ENCODE results near the gene ATP8A2. TPM values are rescaled to one million over a fixed set of nuclear protein-coding genes. Genes with fewer than 3 reads are reported as not detected.

Gene ATP8A2
- total RNA-seq, 4 donors from 2014 or later: 0.16 to 0.54 (median 0.26) TPM

GRCh38 chr13:25932365-25932764 lies 560.6 kb downstream of the ATP8A2 start:
- H3K27ac ChIP-seq: no peak overlapping the region
- no peaks in the 10 kb centered on the region for H3K4me1 ChIP-seq
- ATAC-seq: no peak
- H3K9me3 ChIP-seq: no peaks in the 10 kb centered on the region
- peaks cover 22% of the 10 kb centered on the region for H3K27me3 ChIP-seq
- no peak for TF ChIP-seq EP300 (IDR thresholded peaks at IDR 0.05)
- no peak for TF ChIP-seq POLR2AphosphoS5 (IDR thresholded peaks at IDR 0.05)
- TF ChIP-seq CTCF (IDR thresholded peaks at IDR 0.05): no peak
- no peak for TF ChIP-seq POLR2A (IDR thresholded peaks at IDR 0.05)
- no peaks in the 10 kb centered on the region for H3K36me3 ChIP-seq
- 86 to 90% methylated on average over 1 of the region's 1 CpG for WGBS, 2 donors (ENCODE audit: low coverage in 1 of 2)
- no peak overlapping the region for H3K4me3 ChIP-seq

- Histone ChIP-seq H3K4me3 (no peak overlapping the region), H3K27me3 (peaks cover 22% of the 10 kb centered on the region), H3K4me1 (no peaks in the 10 kb centered on the region), H3K36me3 (no peaks in the 10 kb centered on the region), H3K27ac (no peak overlapping the region), H3K9me3 (no peaks in the 10 kb centered on the region)
- TF ChIP-seq POLR2AphosphoS5 (IDR thresholded peaks at IDR 0.05) (no peak), EP300 (IDR thresholded peaks at IDR 0.05) (no peak), POLR2A (IDR thresholded peaks at IDR 0.05) (no peak), CTCF (IDR thresholded peaks at IDR 0.05) (no peak)
- ATAC-seq: no peak
- 87 to 100% methylated on average over 1 to 4 of the region's 4 CpGs for WGBS, 2 donors (ENCODE audit: low coverage in 1 of 2)
Measured at GRCh38 chr13:25933520-25933919, 561.7 kb downstream of the ATP8A2 start.

- WGBS, 2 donors (ENCODE audit: low coverage in 1 of 2): 93 to 97% methylated on average over 4 to 5 of the region's 6 CpGs
- no peaks in the 10 kb centered on the region for H3K4me1 ChIP-seq
Measured at GRCh38 chr13:25934127-25934526, 562.4 kb downstream of the ATP8A2 start.

GRCh38 chr13:25939961-25940687 lies 568.4 kb downstream of the ATP8A2 start:
- 85 to 87% methylated on average over 10 to 18 of the region's 24 CpGs for WGBS, 2 donors (ENCODE audit: low coverage in 1 of 2)
- Histone ChIP-seq H3K27me3 (no peaks in the 10 kb centered on the region), H3K9me3 (no peaks in the 10 kb centered on the region), H3K4me1 (no peaks in the 10 kb centered on the region), H3K4me3 (no peak overlapping the region), H3K36me3 (no peaks in the 10 kb centered on the region), H3K27ac (no peak overlapping the region)
- no peak for ATAC-seq
- TF ChIP-seq CTCF (IDR thresholded peaks at IDR 0.05) (no peak), EP300 (IDR thresholded peaks at IDR 0.05) (no peak), POLR2A (IDR thresholded peaks at IDR 0.05) (no peak), POLR2AphosphoS5 (IDR thresholded peaks at IDR 0.05) (no peak)

More at GRCh38 chr13:25934127-25934526, 562.4 kb downstream of the ATP8A2 start:
- ATAC-seq: no peak
- Histone ChIP-seq H3K27ac (no peak overlapping the region), H3K27me3 (peaks cover 18% of the 10 kb centered on the region), H3K4me3 (no peak overlapping the region), H3K9me3 (no peaks in the 10 kb centered on the region), H3K36me3 (no peaks in the 10 kb centered on the region)
- TF ChIP-seq EP300 (IDR thresholded peaks at IDR 0.05): no peak
- TF ChIP-seq POLR2AphosphoS5 (IDR thresholded peaks at IDR 0.05): no peak
- TF ChIP-seq POLR2A (IDR thresholded peaks at IDR 0.05): no peak
- TF ChIP-seq CTCF (IDR thresholded peaks at IDR 0.05): no peak

GRCh38 chr13:25943081-25943480 lies 571.3 kb downstream of the ATP8A2 start:
- TF ChIP-seq POLR2AphosphoS5 (IDR thresholded peaks at IDR 0.05) (no peak), EP300 (IDR thresholded peaks at IDR 0.05) (no peak), CTCF (IDR thresholded peaks at IDR 0.05) (no peak), POLR2A (IDR thresholded peaks at IDR 0.05) (no peak)
- H3K36me3 ChIP-seq: no peaks in the 10 kb centered on the region
- no peak for ATAC-seq
- H3K27ac ChIP-seq: no peak overlapping the region
- WGBS, 2 donors (ENCODE audit: low coverage in 1 of 2): 33 to 76% methylated on average over 3 to 4 of the region's 5 CpGs
- H3K4me1 ChIP-seq: peaks cover 0 to 3% (median 0%) of the 10 kb centered on the region in 3 donors
- no peaks in the 10 kb centered on the region for H3K9me3 ChIP-seq
- no peaks in the 10 kb centered on the region for H3K27me3 ChIP-seq
- H3K4me3 ChIP-seq: no peak overlapping the region
